Measurements from ENCODE around the gene MARVELD1. TPM values are rescaled to one million over a fixed set of nuclear protein-coding genes. Genes with fewer than 3 reads are reported as not detected.
A peak's percentile ranks its signal among the peaks of the same experiment; 100 is the strongest.

The MARVELD1 gene
- total and polyA plus RNA-seq, 11 donors = 3.0 to 17.2 (median 6.8) TPM

- WGBS, 4 donors = 84 to 88% (median 85%) methylated on average over 1 of the region's 1 CpG
Measured at GRCh38 chr10:97669571-97669970, 44.0 kb upstream of the MARVELD1 start.

GRCh38 chr10:97673736-97674525 is 39.6 kb upstream of the MARVELD1 start:
- Histone ChIP-seq H3K27ac (peak overlapping the region in 1 of 12 donors; percentile 29), H3K36me3 (peaks cover 0 to 92% (median 81%) of the 10 kb centered on the region in 9 donors), H3K27me3 (no peaks in the 10 kb centered on the region), H3K4me3 (no peak overlapping the region), H3K4me1 (peaks cover 0 to 18% (median 0%) of the 10 kb centered on the region in 12 donors), H3K9me3 (no peaks in the 10 kb centered on the region)
- intact Hi-C loops (cut with DNase I) = no loop called here
- WGBS, 4 donors = 56 to 70% (median 60%) methylated on average over 8 of the region's 8 CpGs
- no peak for DNase-seq
- TF ChIP-seq POLR2A (IDR thresholded peaks at IDR 0.05) (no peak), CTCF (IDR thresholded peaks at IDR 0.05) (no peak)
- ATAC-seq = peak in 3 of 4 donors; percentile 23 to 42 (median 38)

More at GRCh38 chr10:97669571-97669970, 44.0 kb upstream of the MARVELD1 start:
- no peaks in the 10 kb centered on the region for H3K9me3 ChIP-seq
- H3K4me1 ChIP-seq = peaks cover 0 to 14% (median 0%) of the 10 kb centered on the region in 12 donors
- no peak for TF ChIP-seq CTCF (IDR thresholded peaks at IDR 0.05)
- no peak for TF ChIP-seq POLR2A (IDR thresholded peaks at IDR 0.05)
- DNase-seq (no peak), ATAC-seq (no peak)
- H3K27ac ChIP-seq = no peak overlapping the region
- H3K36me3 ChIP-seq = peaks cover 3 to 97% (median 90%) of the 10 kb centered on the region in 9 donors
- no peaks in the 10 kb centered on the region for H3K27me3 ChIP-seq
- no peak overlapping the region for H3K4me3 ChIP-seq
- intact Hi-C loops (cut with DNase I) = no loop called here

- TF ChIP-seq CTCF (IDR thresholded peaks at IDR 0.05) (no peak), POLR2A (IDR thresholded peaks at IDR 0.05) (no peak)
- DNase-seq (no peak), ATAC-seq (no peak)
- Histone ChIP-seq H3K27me3 (no peaks in the 10 kb centered on the region), H3K4me3 (no peak overlapping the region), H3K4me1 (peaks cover 0 to 18% (median 0%) of the 10 kb centered on the region in 12 donors), H3K27ac (no peak overlapping the region), H3K36me3 (peaks cover 0 to 91% (median 75%) of the 10 kb centered on the region in 9 donors), H3K9me3 (no peaks in the 10 kb centered on the region)
- intact Hi-C loops (cut with DNase I) = no loop called here
- WGBS, 4 donors = 90 to 95% (median 93%) methylated on average over 5 to 9 of the region's 9 CpGs
Measured at GRCh38 chr10:97675222-97675621, 38.3 kb upstream of the MARVELD1 start.

GRCh38 chr10:97676770-97677581 is 36.6 kb upstream of the MARVELD1 start:
- DNase-seq (peak in 1 of 5 donors; percentile 44), ATAC-seq (peak in 3 of 4 donors; percentile 64 to 74 (median 69))
- no peaks in the 10 kb centered on the region for H3K9me3 ChIP-seq
- intact Hi-C loops (cut with DNase I) = loop anchor here in 9 of 10 donors (1.0 to 2.0 kb wide), 4 partner anchors 54 to 56 kb away; no protein-coding TSS in a partner anchor
- TF ChIP-seq POLR2A (IDR thresholded peaks at IDR 0.05) = no peak
- peak; percentile 81 to 94 (median 88) for TF ChIP-seq CTCF (IDR thresholded peaks at IDR 0.05)
- peaks cover 0 to 75% (median 61%) of the 10 kb centered on the region in 9 donors for H3K36me3 ChIP-seq
- no peak overlapping the region for H3K27ac ChIP-seq
- H3K4me1 ChIP-seq = peaks cover 0 to 20% (median 0%) of the 10 kb centered on the region in 12 donors
- H3K4me3 ChIP-seq = no peak overlapping the region
- H3K27me3 ChIP-seq = no peaks in the 10 kb centered on the region
- WGBS, 4 donors = 93 to 98% (median 95%) methylated on average over 2 of the region's 2 CpGs

Measured in heart left ventricle (tissue), 16 donors.